ENCODE data around the gene CRYZ. TPM values are rescaled to one million over a fixed set of nuclear protein-coding genes. Genes with fewer than 3 reads are reported as not detected.
"Not testable (repeated sequence)": the region's sequence is repeated elsewhere in the genome, so short reads cannot be mapped to it uniquely, and the experiment has no call there.

Gene CRYZ
- total RNA-seq, 4 donors from 2014 or later: 28.9 to 86.5 (median 47.3) TPM

DNA sequence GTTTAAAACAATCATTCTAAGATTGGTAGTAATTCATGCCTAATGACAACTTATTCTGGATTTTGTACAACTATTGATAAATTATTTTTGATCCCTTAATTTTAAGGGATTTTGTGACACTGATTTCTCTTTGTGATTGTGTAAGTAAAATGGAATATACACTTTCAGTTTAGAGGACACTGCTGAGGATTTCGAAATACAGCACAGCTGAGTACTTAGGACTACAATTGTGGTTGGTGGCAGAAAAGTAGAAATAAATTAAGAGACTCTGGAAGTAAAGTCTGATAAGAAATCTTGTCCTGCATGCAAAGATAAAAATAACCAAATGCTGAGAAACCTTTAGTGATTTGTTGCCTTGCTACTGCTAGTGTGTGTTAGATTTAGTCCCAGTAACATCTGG is 40.1 kb upstream of the CRYZ start:
- Histone ChIP-seq H3K9me3 (no peaks in the 10 kb centered on the region), H3K27ac (no peak overlapping the region), H3K4me1 (no peaks in the 10 kb centered on the region), H3K27me3 (no peaks in the 10 kb centered on the region), H3K36me3 (no peaks in the 10 kb centered on the region), H3K4me3 (no peak overlapping the region)
- DNase-seq: no peak
- TF ChIP-seq, protein P1, sequence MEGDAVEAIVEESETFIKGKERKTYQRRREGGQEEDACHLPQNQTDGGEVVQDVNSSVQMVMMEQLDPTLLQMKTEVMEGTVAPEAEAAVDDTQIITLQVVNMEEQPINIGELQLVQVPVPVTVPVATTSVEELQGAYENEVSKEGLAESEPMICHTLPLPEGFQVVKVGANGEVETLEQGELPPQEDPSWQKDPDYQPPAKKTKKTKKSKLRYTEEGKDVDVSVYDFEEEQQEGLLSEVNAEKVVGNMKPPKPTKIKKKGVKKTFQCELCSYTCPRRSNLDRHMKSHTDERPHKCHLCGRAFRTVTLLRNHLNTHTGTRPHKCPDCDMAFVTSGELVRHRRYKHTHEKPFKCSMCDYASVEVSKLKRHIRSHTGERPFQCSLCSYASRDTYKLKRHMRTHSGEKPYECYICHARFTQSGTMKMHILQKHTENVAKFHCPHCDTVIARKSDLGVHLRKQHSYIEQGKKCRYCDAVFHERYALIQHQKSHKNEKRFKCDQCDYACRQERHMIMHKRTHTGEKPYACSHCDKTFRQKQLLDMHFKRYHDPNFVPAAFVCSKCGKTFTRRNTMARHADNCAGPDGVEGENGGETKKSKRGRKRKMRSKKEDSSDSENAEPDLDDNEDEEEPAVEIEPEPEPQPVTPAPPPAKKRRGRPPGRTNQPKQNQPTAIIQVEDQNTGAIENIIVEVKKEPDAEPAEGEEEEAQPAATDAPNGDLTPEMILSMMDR (IDR thresholded peaks at IDR 0.05): no peak
- TF ChIP-seq POLR2A (IDR thresholded peaks at IDR 0.05): no peak

DNA sequence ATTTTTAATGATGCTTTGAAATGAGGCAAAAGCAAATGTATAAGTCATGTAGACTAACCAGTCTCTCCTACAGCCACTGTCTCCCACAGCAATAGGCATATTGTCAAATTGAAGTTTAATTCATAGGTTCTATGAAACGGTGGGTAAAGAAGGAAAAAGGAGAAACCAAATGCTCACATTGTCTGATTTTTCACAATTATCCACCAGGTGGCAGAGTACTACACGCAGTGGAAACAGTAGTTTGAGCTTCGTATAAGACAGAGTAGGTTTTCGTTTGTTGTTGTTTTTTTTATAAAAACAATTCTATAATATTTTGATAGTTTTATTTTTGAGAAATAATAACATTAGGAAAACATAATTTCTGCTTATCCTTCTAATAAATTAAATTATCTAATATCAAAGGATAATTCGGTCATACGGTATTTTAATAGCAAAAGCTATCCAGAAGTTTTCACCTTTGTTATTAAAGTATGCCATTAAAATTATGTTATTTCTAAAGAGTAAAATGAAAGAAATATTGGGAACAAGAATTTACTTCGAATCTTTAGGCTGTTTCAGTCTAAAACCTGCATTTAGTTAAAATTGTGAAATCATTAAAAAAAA is 39.2 kb upstream of the CRYZ start:
- DNase-seq: no peak
- Histone ChIP-seq H3K27me3 (no peaks in the 10 kb centered on the region), H3K36me3 (no peaks in the 10 kb centered on the region), H3K9me3 (no peaks in the 10 kb centered on the region), H3K4me3 (no peak overlapping the region), H3K27ac (no peak overlapping the region), H3K4me1 (no peaks in the 10 kb centered on the region)
- no peak for TF ChIP-seq POLR2A (IDR thresholded peaks at IDR 0.05)
- TF ChIP-seq, protein P1 (IDR thresholded peaks at IDR 0.05): peak in 5 of 6 experiments; percentile 29 to 65 (median 59)

DNA sequence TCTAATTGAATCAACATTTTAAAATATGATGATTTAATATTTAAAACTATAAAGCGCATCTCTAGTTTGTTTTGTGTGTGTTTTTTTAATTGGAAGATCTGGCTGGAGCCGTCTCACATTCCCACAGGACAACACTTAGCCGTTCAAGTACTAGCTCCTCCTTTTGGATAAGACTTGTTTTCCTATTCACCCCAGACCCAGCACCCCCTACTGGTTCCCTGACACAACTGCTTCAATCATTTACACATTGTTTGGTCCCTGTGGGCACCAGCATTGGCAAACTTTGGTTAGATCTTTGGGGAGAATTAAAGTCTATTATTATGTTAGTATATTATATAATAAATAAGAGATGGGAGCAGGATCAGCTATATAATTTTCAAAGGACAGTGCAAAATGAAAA is 34.6 kb upstream of the CRYZ start:
- H3K36me3 ChIP-seq: peaks cover 0 to 2% (median 0%) of the 10 kb centered on the region in 3 donors
- no peaks in the 10 kb centered on the region for H3K27me3 ChIP-seq
- no peaks in the 10 kb centered on the region for H3K4me1 ChIP-seq
- TF ChIP-seq, protein P1 (IDR thresholded peaks at IDR 0.05): peak in 1 of 6 experiments; percentile 13
- no peak for TF ChIP-seq POLR2A (IDR thresholded peaks at IDR 0.05)
- no peak overlapping the region for H3K4me3 ChIP-seq
- DNase-seq: no peak
- no peaks in the 10 kb centered on the region for H3K9me3 ChIP-seq
- no peak overlapping the region for H3K27ac ChIP-seq

DNA sequence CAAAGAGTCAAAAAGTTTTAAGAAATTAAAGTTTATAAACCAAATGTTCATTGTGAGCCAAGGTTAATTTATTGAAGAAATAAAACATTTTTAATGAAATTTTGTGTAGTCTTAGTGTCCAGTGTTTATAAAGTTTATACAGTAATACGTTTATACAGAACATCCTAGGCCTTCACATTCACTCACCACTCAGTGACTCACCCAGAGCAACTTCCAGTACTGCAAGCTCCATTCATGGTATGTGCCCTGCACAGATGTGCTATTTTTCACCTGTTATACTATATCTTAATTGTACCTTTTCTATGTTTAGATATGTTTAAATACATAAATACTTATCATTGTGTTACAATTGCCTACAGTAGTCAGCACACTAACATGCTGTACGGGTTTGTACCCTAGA is 33.7 kb upstream of the CRYZ start:
- TF ChIP-seq, protein P1 (IDR thresholded peaks at IDR 0.05): no peak
- no peak for TF ChIP-seq POLR2A (IDR thresholded peaks at IDR 0.05)
- no peaks in the 10 kb centered on the region for H3K9me3 ChIP-seq

DNA sequence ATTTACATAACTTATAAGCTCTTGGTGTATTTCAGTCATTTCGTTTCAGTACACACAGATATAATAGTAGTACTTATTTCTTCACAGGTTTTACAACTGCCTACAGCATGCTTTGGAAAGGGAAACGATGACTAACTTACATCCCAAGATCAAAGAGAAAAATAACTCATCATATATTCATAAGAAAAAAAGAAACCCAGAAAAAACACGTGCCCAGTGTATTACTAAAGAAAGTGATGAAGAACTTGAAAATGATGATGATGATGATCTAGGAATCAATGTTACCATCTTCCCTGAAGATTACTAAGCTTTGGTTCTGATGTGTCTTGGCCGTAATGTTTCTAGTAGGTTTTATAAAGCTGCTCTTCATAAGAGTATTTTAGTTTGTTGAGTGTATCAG is 31.0 kb upstream of the CRYZ start:
- Histone ChIP-seq H3K4me3 (no peak overlapping the region), H3K4me1 (no peaks in the 10 kb centered on the region), H3K27me3 (no peaks in the 10 kb centered on the region), H3K36me3 (peaks cover 0 to 12% (median 0%) of the 10 kb centered on the region in 3 donors), H3K27ac (no peak overlapping the region), H3K9me3 (no peaks in the 10 kb centered on the region)
- TF ChIP-seq, protein P1 (IDR thresholded peaks at IDR 0.05): no peak
- TF ChIP-seq POLR2A (IDR thresholded peaks at IDR 0.05): no peak
- no peak for DNase-seq

More for the DNA sequence above, 33.7 kb upstream of the CRYZ start:
- H3K4me1 ChIP-seq: no peaks in the 10 kb centered on the region
- no peak for DNase-seq
- no peaks in the 10 kb centered on the region for H3K27me3 ChIP-seq
- H3K4me3 ChIP-seq: no peak overlapping the region
- H3K27ac ChIP-seq: no peak overlapping the region
- H3K36me3 ChIP-seq: peaks cover 0 to 2% (median 0%) of the 10 kb centered on the region in 3 donors

DNA sequence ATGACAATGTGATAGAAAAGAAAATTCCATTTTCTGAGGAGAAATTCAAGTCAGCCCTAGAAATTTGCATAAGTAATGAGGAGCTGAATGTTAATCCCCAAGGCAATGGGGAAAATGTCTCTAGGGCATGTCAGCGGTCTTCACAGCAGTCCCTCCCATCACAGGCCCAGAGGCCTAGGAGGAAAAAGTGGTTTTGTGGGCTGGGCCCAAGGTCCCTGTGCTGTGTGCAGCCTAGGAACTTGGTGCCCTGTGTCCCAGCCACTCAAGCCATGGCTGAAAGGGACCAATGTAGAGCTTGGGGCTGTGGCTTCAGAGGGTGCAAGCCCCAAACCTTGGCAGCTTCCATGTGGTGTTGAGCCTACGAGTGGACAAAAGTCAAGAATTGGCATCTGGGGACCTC is 23.8 kb upstream of the CRYZ start:
- H3K36me3 ChIP-seq: peaks cover 0 to 58% (median 0%) of the 10 kb centered on the region in 3 donors

More for the DNA sequence above, 23.8 kb upstream of the CRYZ start:
- not testable (repeated sequence) for H3K9me3 ChIP-seq, H3K4me3 ChIP-seq, H3K27ac ChIP-seq, DNase-seq, H3K27me3 ChIP-seq, H3K4me1 ChIP-seq
